ENCODE results near the gene RNF112. TPM values are rescaled to one million over a fixed set of nuclear protein-coding genes. Genes with fewer than 3 reads are reported as not detected.

The RNF112 gene
- total RNA-seq, 1 experiment from 2014 or later = 0.10 TPM

GRCh38 chr17:19411631-19412030 lies 599 bp downstream of the RNF112 start:
- CTCF ChIA-PET = no interaction called here
- Histone ChIP-seq H3K27me3 (ENCODE audit: control insufficient read depth, insufficient read depth, low read length) (no peaks in the 10 kb centered on the region), H3K36me3 (ENCODE audit: control insufficient read depth, insufficient read depth, low read length) (no peaks in the 10 kb centered on the region), H3K4me1 (ENCODE audit: control insufficient read depth, insufficient read depth, low read length) (no peaks in the 10 kb centered on the region), H3K4me3 (ENCODE audit: low read depth in 2 of 2, low read length in 2 of 2) (no peak overlapping the region; a peak in 1 of 4 replicates), H3K27ac (ENCODE audit: low read length) (no peak overlapping the region), H3K9me3 (ENCODE audit: control insufficient read depth, insufficient read depth, low read depth, low read length) (no peaks in the 10 kb centered on the region)
- intact Hi-C loops (cut with micrococcal nuclease; ENCODE audit: unreplicated experiment) = no loop called here
- no peak for ATAC-seq
- TF ChIP-seq SIN3A (IDR thresholded peaks at IDR 0.05; ENCODE audit: borderline replicate concordance, insufficient read depth, low read depth, low read length) (no peak), TCF7L2 (IDR thresholded peaks at IDR 0.05; ENCODE audit: low read depth, low read length) (no peak), CTCF (IDR thresholded peaks at IDR 0.05) (no peak), POLR2AphosphoS5 (IDR thresholded peaks at IDR 0.05; ENCODE audit: low read depth, low read length) (no peak)
- TF ChIP-seq, protein P1, sequence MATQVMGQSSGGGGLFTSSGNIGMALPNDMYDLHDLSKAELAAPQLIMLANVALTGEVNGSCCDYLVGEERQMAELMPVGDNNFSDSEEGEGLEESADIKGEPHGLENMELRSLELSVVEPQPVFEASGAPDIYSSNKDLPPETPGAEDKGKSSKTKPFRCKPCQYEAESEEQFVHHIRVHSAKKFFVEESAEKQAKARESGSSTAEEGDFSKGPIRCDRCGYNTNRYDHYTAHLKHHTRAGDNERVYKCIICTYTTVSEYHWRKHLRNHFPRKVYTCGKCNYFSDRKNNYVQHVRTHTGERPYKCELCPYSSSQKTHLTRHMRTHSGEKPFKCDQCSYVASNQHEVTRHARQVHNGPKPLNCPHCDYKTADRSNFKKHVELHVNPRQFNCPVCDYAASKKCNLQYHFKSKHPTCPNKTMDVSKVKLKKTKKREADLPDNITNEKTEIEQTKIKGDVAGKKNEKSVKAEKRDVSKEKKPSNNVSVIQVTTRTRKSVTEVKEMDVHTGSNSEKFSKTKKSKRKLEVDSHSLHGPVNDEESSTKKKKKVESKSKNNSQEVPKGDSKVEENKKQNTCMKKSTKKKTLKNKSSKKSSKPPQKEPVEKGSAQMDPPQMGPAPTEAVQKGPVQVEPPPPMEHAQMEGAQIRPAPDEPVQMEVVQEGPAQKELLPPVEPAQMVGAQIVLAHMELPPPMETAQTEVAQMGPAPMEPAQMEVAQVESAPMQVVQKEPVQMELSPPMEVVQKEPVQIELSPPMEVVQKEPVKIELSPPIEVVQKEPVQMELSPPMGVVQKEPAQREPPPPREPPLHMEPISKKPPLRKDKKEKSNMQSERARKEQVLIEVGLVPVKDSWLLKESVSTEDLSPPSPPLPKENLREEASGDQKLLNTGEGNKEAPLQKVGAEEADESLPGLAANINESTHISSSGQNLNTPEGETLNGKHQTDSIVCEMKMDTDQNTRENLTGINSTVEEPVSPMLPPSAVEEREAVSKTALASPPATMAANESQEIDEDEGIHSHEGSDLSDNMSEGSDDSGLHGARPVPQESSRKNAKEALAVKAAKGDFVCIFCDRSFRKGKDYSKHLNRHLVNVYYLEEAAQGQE (IDR thresholded peaks at IDR 0.05; ENCODE audit: insufficient read depth in 1 of 2, low read depth in 2 of 2, low read length in 1 of 2) = no peak
- in situ Hi-C loops (cut with HindIII; ENCODE audit: low pct_unique_long_range_greater_than_20kb, low sequenced_read_pairs) = no loop called here
- no peak for DNase-seq (ENCODE audit: low read depth, low spot score)
- POLR2A ChIA-PET = interaction anchor here (0.6 kb wide), 3 partner anchors 119 to 1233 kb away, joined by 5 to 8 read pairs (median 5); no protein-coding TSS in a partner anchor
- BruUV-seq (replicated peaks) = no TSS peak

GRCh38 chr17:19412510-19412909 lies 1.5 kb downstream of the RNF112 start:
- CTCF ChIA-PET = no interaction called here
- DNase-seq (ENCODE audit: low read depth, low spot score) = no peak
- H3K27me3 ChIP-seq (ENCODE audit: control insufficient read depth, insufficient read depth, low read length) = no peaks in the 10 kb centered on the region

More at GRCh38 chr17:19412510-19412909, 1.5 kb downstream of the RNF112 start:
- Histone ChIP-seq H3K27ac (ENCODE audit: low read length) (no peak overlapping the region), H3K4me1 (ENCODE audit: control insufficient read depth, insufficient read depth, low read length) (no peaks in the 10 kb centered on the region), H3K9me3 (ENCODE audit: control insufficient read depth, insufficient read depth, low read depth, low read length) (no peaks in the 10 kb centered on the region), H3K4me3 (ENCODE audit: low read depth in 2 of 2, low read length in 2 of 2) (no peak overlapping the region), H3K36me3 (ENCODE audit: control insufficient read depth, insufficient read depth, low read length) (no peaks in the 10 kb centered on the region)
- in situ Hi-C loops (cut with HindIII; ENCODE audit: low pct_unique_long_range_greater_than_20kb, low sequenced_read_pairs) = no loop called here
- BruUV-seq (replicated peaks) = no TSS peak
- no peak for TF ChIP-seq POLR2AphosphoS5 (IDR thresholded peaks at IDR 0.05; ENCODE audit: low read depth, low read length)
- TF ChIP-seq, protein P1 (IDR thresholded peaks at IDR 0.05; ENCODE audit: insufficient read depth in 1 of 2, low read depth in 2 of 2, low read length in 1 of 2) = no peak
- TF ChIP-seq CTCF (IDR thresholded peaks at IDR 0.05) = no peak
- no peak for TF ChIP-seq TCF7L2 (IDR thresholded peaks at IDR 0.05; ENCODE audit: low read depth, low read length)
- TF ChIP-seq SIN3A (IDR thresholded peaks at IDR 0.05; ENCODE audit: borderline replicate concordance, insufficient read depth, low read depth, low read length) = no peak
- no peak for ATAC-seq
- POLR2A ChIA-PET = no interaction called here
- intact Hi-C loops (cut with micrococcal nuclease; ENCODE audit: unreplicated experiment) = no loop called here
